KMS-11 (cell line): ENCODE data around the gene CTDNEP1.
A peak's percentile ranks its signal among the peaks of the same experiment; 100 is the strongest.

ENCODE experiments used
- H2AFZ ChIP-seq: fragments of 200-600 bp; sonication (generic); 2 replicates; pipeline ENCODE4 v1.6.1; 2016; ENCODE audit warnings: antibody characterized with exemption, mixed run types, low read depth
- H3K27ac ChIP-seq: fragments of 200-600 bp; sonication (generic); 2 replicates; pipeline ENCODE4 v1.6.1; 2016; ENCODE audit warnings: mild to moderate bottlenecking, mixed run types
- H3K27me3 ChIP-seq: fragments of 200-600 bp; sonication (generic); 2 replicates; pipeline ENCODE4 v1.6.1; 2017; ENCODE audit warnings: mild to moderate bottlenecking, low read depth, mixed run types, moderate library complexity; ENCODE audit not compliant: insufficient read depth
- H3K36me3 ChIP-seq: fragments of 200-600 bp; sonication (generic); 2 replicates; pipeline ENCODE4 v1.6.1; 2017; ENCODE audit warnings: mild to moderate bottlenecking, mixed run types; ENCODE audit not compliant: insufficient read depth
- H3K4me1 ChIP-seq: fragments of 200-600 bp; sonication (generic); 2 replicates; pipeline ENCODE4 v1.6.1; 2016; ENCODE audit warnings: mild to moderate bottlenecking, low read depth, mixed run types; ENCODE audit not compliant: poor library complexity, severe bottlenecking
- H3K4me2 ChIP-seq: fragments of 200-600 bp; sonication (generic); 2 replicates; pipeline ENCODE4 v1.7.0; 2016; ENCODE audit warnings: mild to moderate bottlenecking, mixed run types
- H3K4me3 ChIP-seq: fragments of 200-600 bp; sonication (generic); IDR thresholded peaks from 2 replicates; pipeline ENCODE4 v1.6.1; 2017; ENCODE audit warnings: low read depth, low read length, mixed read lengths; ENCODE audit not compliant: insufficient read depth
- H3K79me2 ChIP-seq: fragments of 200-600 bp; sonication (generic); 2 replicates; pipeline ENCODE4 v1.6.1; 2016; ENCODE audit warnings: low read depth, mixed run types; ENCODE audit not compliant: insufficient read depth
- H3K9ac ChIP-seq: fragments of 200-600 bp; sonication (generic); 2 replicates; pipeline ENCODE4 v1.6.1; 2016; ENCODE audit warnings: mild to moderate bottlenecking, mixed run types
- H4K20me1 ChIP-seq: fragments of 200-600 bp; sonication (generic); 2 replicates; pipeline ENCODE4 v1.6.1; 2016; ENCODE audit warnings: mild to moderate bottlenecking, mixed run types; ENCODE audit not compliant: insufficient read depth
- TF ChIP-seq, protein P1 (sequence below): fragments of 200-600 bp; sonication (generic); conservative IDR thresholded peaks from 2 replicates; pipeline ENCODE4 v1.6.1; 2017; ENCODE audit warnings: low read depth, mild to moderate bottlenecking, antibody characterized with exemption, low read length, moderate library complexity, mixed read lengths

Gene CTDNEP1

DNA sequence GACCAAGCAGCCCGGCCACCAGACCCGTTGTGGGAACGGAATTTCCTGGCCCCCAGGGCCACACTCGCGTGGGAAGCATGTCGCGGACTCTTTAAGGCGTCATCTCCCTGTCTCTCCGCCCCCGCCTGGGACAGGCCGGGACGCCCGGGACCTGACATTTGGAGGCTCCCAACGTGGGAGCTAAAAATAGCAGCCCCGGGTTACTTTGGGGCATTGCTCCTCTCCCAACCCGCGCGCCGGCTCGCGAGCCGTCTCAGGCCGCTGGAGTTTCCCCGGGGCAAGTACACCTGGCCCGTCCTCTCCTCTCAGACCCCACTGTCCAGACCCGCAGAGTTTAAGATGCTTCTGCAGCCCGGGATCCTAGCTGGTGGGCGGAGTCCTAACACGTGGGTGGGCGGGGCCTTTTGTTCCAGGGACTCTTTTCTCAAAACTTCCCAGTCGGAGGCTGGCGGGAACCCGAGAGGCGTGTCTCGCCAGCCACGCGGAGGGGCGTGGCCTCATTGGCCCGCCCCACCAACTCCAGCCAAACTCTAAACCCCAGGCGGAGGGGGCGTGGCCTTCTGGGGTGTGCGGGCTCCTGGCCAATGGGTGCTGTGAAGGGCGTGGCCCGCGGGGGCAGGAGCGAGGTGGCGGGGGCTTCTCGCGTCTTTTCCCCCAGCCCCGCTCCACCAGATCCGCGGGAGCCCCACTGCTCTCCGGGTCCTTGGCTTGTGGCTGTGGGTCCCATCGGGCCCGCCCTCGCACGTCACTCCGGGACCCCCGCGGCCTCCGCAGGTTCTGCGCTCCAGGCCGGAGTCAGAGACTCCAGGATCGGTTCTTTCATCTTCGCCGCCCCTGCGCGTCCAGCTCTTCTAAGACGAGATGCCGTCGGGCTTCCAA lies 29.8 kb upstream of the CTDNEP1 start, which contains the start of gene SLC2A4:
Gene SLC2A4, plus strand, starts transcription at position 645 of the 879 bp plus-strand sequence. Its CDS starts 217 bp downstream, at position 862.
- Histone ChIP-seq H3K9ac (no peak within 1 kb of the TSS), H3K36me3 (no peaks in the 10 kb centered on the region), H3K4me2 (0 out of 2 replicates have a peak within 1 kb of the TSS, but pooled peaks have one; percentile 25), H3K4me1 (no peaks in the 10 kb centered on the region), H4K20me1 (no peaks in the 10 kb centered on the region), H3K4me3 (no peak within 1 kb of the TSS), H3K79me2 (no peaks in the 10 kb centered on the region), H3K27me3 (no peaks in the 10 kb centered on the region), H2AFZ (peak within 1 kb of the TSS; percentile 26; the same call in 1 of the 2 replicates), H3K27ac (no peak within 1 kb of the TSS)
- TF ChIP-seq, protein P1, sequence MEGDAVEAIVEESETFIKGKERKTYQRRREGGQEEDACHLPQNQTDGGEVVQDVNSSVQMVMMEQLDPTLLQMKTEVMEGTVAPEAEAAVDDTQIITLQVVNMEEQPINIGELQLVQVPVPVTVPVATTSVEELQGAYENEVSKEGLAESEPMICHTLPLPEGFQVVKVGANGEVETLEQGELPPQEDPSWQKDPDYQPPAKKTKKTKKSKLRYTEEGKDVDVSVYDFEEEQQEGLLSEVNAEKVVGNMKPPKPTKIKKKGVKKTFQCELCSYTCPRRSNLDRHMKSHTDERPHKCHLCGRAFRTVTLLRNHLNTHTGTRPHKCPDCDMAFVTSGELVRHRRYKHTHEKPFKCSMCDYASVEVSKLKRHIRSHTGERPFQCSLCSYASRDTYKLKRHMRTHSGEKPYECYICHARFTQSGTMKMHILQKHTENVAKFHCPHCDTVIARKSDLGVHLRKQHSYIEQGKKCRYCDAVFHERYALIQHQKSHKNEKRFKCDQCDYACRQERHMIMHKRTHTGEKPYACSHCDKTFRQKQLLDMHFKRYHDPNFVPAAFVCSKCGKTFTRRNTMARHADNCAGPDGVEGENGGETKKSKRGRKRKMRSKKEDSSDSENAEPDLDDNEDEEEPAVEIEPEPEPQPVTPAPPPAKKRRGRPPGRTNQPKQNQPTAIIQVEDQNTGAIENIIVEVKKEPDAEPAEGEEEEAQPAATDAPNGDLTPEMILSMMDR, result no peak

DNA sequence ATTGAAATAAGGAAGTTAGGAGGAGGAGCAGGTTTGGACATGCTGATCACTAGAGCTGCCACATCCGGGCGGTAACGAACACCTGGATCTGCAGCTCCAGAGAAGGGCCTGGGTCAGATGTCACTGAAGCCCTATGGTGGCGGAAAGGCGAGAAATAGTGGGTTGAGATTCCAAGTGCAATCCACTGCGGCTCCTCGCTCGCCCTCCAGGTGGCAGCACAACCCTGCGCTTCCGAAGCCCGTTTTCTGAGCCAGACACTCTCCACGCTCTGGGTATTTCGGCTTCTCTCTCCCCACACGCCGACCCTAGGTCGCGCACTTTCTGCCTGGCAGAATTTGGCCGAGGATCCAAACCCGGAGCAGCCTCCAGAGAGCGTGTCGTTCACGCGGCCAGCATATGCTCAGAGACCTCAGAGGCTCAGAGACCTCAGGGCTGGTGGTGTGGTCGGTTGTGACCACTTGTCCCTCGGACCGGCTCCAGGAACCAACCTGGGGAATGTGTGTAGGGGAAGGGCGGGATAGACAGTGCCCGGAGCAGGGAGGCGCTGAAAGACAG lies 29.1 kb upstream of the CTDNEP1 start:
- H3K4me3 ChIP-seq, result no peak overlapping the region
- no peaks in the 10 kb centered on the region for H3K27me3 ChIP-seq
- no peak overlapping the region for H3K4me2 ChIP-seq
- no peaks in the 10 kb centered on the region for H3K36me3 ChIP-seq
- H4K20me1 ChIP-seq, result no peaks in the 10 kb centered on the region
- no peak overlapping the region for H3K27ac ChIP-seq
- TF ChIP-seq, protein P1, result no peak
- H3K79me2 ChIP-seq, result no peaks in the 10 kb centered on the region
- H3K4me1 ChIP-seq, result no peaks in the 10 kb centered on the region
- no peak overlapping the region for H3K9ac ChIP-seq
- H2AFZ ChIP-seq, result peak overlapping the region; percentile 26; the same call in 1 of the 2 replicates

DNA sequence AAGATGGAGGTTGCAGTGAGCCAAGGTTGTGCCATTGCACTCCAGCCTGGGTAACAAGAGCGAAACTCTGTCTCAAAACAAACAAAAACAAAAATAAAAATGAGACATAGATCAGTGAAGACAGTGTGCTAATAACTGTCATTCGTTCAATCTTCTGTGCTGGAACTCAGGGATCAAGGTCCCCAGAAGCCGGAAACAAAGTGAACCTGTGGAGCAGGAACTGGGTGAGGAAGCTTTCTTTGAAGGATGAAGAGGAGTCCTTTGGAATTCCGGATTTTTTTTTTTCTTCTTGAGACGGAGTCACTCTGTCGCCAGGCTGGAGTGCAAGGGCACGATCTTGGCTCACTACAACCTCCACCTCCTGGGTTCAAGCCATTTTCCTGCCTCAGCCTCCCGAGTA lies 27.9 kb upstream of the CTDNEP1 start:
- TF ChIP-seq, protein P1, result no peak
- Histone ChIP-seq H3K27ac (no peak overlapping the region), H3K4me3 (no peak overlapping the region), H3K27me3 (no peaks in the 10 kb centered on the region), H4K20me1 (no peaks in the 10 kb centered on the region), H3K4me2 (no peak overlapping the region), H3K79me2 (no peaks in the 10 kb centered on the region), H2AFZ (no peak overlapping the region), H3K9ac (no peak overlapping the region), H3K36me3 (no peaks in the 10 kb centered on the region), H3K4me1 (no peaks in the 10 kb centered on the region)

DNA sequence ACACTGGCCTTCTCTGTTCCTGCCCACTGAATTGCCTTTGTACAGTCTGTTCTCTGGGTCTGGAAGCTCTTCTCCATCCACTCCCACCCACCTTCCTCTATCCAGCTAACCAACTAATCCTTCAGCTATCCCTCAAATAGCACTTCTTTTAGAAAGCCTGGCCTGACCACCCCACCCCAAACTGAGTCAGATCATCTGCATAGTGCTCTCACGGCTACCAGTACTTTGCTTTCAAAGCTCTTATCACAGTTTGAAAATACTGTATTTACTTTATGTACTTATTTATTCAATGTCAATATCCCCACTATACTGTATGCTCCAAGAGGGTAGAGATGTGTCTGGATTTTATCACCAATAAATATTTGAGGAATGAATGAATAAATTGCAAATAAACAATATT lies 15.2 kb upstream of the CTDNEP1 start:
- no peak overlapping the region for H3K27ac ChIP-seq
- H3K36me3 ChIP-seq, result no peaks in the 10 kb centered on the region
- TF ChIP-seq, protein P1, result no peak
- no peak overlapping the region for H2AFZ ChIP-seq
- H3K79me2 ChIP-seq, result no peaks in the 10 kb centered on the region
- H3K4me2 ChIP-seq, result no peak overlapping the region
- no peak overlapping the region for H3K4me3 ChIP-seq
- no peak overlapping the region for H3K9ac ChIP-seq
- H4K20me1 ChIP-seq, result no peaks in the 10 kb centered on the region
- H3K27me3 ChIP-seq, result no peaks in the 10 kb centered on the region; the same call in 1 of the 2 replicates
- no peaks in the 10 kb centered on the region for H3K4me1 ChIP-seq
